HEK293 (cell line): ENCODE measurements around the gene WDR18.

ENCODE experiments used
- EGR2 ChIP-seq: fragments of 450-650 bp; formaldehyde crosslinking; IDR thresholded peaks from 2 replicates; pipeline ENCODE4 v1.5.1; 2016; ENCODE audit warnings: low read depth, missing biosample characterization, missing genetic modification characterization
- IKZF3 ChIP-seq: fragments of 450-650 bp; IDR thresholded peaks from 2 replicates; pipeline ENCODE4 v1.5.0; 2018; ENCODE audit warnings: missing biosample characterization, mild to moderate bottlenecking, missing genetic modification characterization, moderate library complexity
- KLF10 ChIP-seq: fragments of 450-650 bp; IDR thresholded peaks from 2 replicates; pipeline ENCODE4 v1.5.1; 2018; ENCODE audit warnings: missing biosample characterization, mild to moderate bottlenecking, missing genetic modification characterization
- KLF8 ChIP-seq: fragments of 450-650 bp; formaldehyde crosslinking; IDR thresholded peaks from 2 replicates; pipeline ENCODE4 v1.5.1; 2016; ENCODE audit warnings: missing biosample characterization, missing genetic modification characterization
- KLF9 ChIP-seq: fragments of 450-650 bp; formaldehyde crosslinking; IDR thresholded peaks from 2 replicates; pipeline ENCODE4 v1.5.1; 2016; ENCODE audit warnings: missing biosample characterization, missing genetic modification characterization, low read depth
- SCRT2 ChIP-seq: fragments of 450-650 bp; formaldehyde crosslinking; IDR thresholded peaks from 2 replicates; pipeline ENCODE4 v1.5.1; 2016; ENCODE audit warnings: missing biosample characterization, missing genetic modification characterization
- SETDB1 ChIP-seq: IDR thresholded peaks from one replicate; pipeline ENCODE4 v1.6.1; 2017; ENCODE audit warnings: mild to moderate bottlenecking, low read length, moderate library complexity, mixed read lengths; ENCODE audit not compliant: insufficient read length
- ZBTB7A ChIP-seq: fragments of 450-650 bp; formaldehyde crosslinking; IDR thresholded peaks from 2 replicates; pipeline ENCODE4 v1.5.1; 2016; ENCODE audit warnings: low read depth, missing biosample characterization, missing genetic modification characterization
- ZFP3 ChIP-seq: fragments of 450-650 bp; formaldehyde crosslinking; IDR thresholded peaks from 2 replicates; pipeline ENCODE4 v1.5.1; 2016; ENCODE audit warnings: low read depth, missing biosample characterization, missing genetic modification characterization
- ZIC2 ChIP-seq: fragments of 450-650 bp; formaldehyde crosslinking; IDR thresholded peaks from 2 replicates; pipeline ENCODE4 v1.5.1; 2016; ENCODE audit warnings: missing biosample characterization, missing genetic modification characterization
- ZNF10 ChIP-seq: fragments of 450-650 bp; formaldehyde crosslinking; IDR thresholded peaks from 2 replicates; pipeline ENCODE4 v1.5.1; 2017; ENCODE audit warnings: missing biosample characterization, missing genetic modification characterization
- ZNF112 ChIP-seq: fragments of 450-650 bp; formaldehyde crosslinking; IDR thresholded peaks from 2 replicates; pipeline ENCODE4 v1.5.0; 2017; ENCODE audit warnings: missing biosample characterization, missing genetic modification characterization
- ZNF121 ChIP-seq: fragments of 450-650 bp; formaldehyde crosslinking; IDR thresholded peaks from 2 replicates; pipeline ENCODE4 v1.5.1; 2016; ENCODE audit warnings: missing biosample characterization, missing genetic modification characterization
- ZNF132 ChIP-seq: fragments of 450-650 bp; formaldehyde crosslinking; IDR thresholded peaks from 2 replicates; pipeline ENCODE4 v1.5.1; 2017; ENCODE audit warnings: missing biosample characterization, missing genetic modification characterization, borderline replicate concordance
- ZNF133 ChIP-seq: fragments of 450-650 bp; formaldehyde crosslinking; IDR thresholded peaks from 2 replicates; pipeline ENCODE4 v1.5.1; 2016; ENCODE audit warnings: missing biosample characterization, missing genetic modification characterization
- ZNF223 ChIP-seq: fragments of 450-650 bp; formaldehyde crosslinking; IDR thresholded peaks from 2 replicates; pipeline ENCODE4 v1.5.1; 2016; ENCODE audit warnings: missing biosample characterization, missing genetic modification characterization
- ZNF248 ChIP-seq: fragments of 450-650 bp; formaldehyde crosslinking; IDR thresholded peaks from 2 replicates; pipeline ENCODE4 v1.5.1; 2017; ENCODE audit warnings: missing biosample characterization, missing genetic modification characterization
- ZNF335 ChIP-seq: fragments of 450-650 bp; formaldehyde crosslinking; conservative IDR thresholded peaks from 2 replicates; pipeline ENCODE4 v1.5.1; 2016; ENCODE audit warnings: missing biosample characterization, missing genetic modification characterization
- ZNF416 ChIP-seq: fragments of 450-650 bp; formaldehyde crosslinking; IDR thresholded peaks from 2 replicates; pipeline ENCODE4 v1.5.1; 2016; ENCODE audit warnings: missing biosample characterization, missing genetic modification characterization
- ZNF423 ChIP-seq: fragments of 450-650 bp; formaldehyde crosslinking; IDR thresholded peaks from 2 replicates; pipeline ENCODE4 v1.5.1; 2016; ENCODE audit warnings: missing biosample characterization, missing genetic modification characterization
- ZNF501 ChIP-seq: fragments of 450-650 bp; formaldehyde crosslinking; IDR thresholded peaks from 2 replicates; pipeline ENCODE4 v1.5.1; 2016; ENCODE audit warnings: missing biosample characterization, missing genetic modification characterization
- ZNF510 ChIP-seq: fragments of 450-650 bp; formaldehyde crosslinking; IDR thresholded peaks from 2 replicates; pipeline ENCODE4 v1.5.1; 2018; ENCODE audit warnings: mild to moderate bottlenecking, missing genetic modification characterization, missing biosample characterization; ENCODE audit not compliant: insufficient replicate concordance
- ZNF548 ChIP-seq: fragments of 450-650 bp; formaldehyde crosslinking; IDR thresholded peaks from 2 replicates; pipeline ENCODE4 v1.5.1; 2016; ENCODE audit warnings: missing biosample characterization, missing genetic modification characterization
- ZNF549 ChIP-seq: fragments of 450-650 bp; IDR thresholded peaks from 2 replicates; pipeline ENCODE4 v1.5.1; 2018; ENCODE audit warnings: missing biosample characterization, missing genetic modification characterization, mild to moderate bottlenecking, inconsistent platforms, moderate library complexity
- ZNF555 ChIP-seq: fragments of 450-650 bp; formaldehyde crosslinking; conservative IDR thresholded peaks from 2 replicates; pipeline ENCODE4 v1.5.1; 2017; ENCODE audit warnings: missing biosample characterization, mild to moderate bottlenecking, missing genetic modification characterization, inconsistent platforms
- ZNF571 ChIP-seq: fragments of 450-650 bp; formaldehyde crosslinking; IDR thresholded peaks from 2 replicates; pipeline ENCODE4 v1.5.0; 2017; ENCODE audit warnings: missing biosample characterization, missing genetic modification characterization
- ZNF596 ChIP-seq: fragments of 450-650 bp; IDR thresholded peaks from 2 replicates; pipeline ENCODE4 v1.5.0; 2018; ENCODE audit warnings: missing biosample characterization, mild to moderate bottlenecking, missing genetic modification characterization, moderate library complexity
- ZNF600 ChIP-seq: fragments of 450-650 bp; formaldehyde crosslinking; IDR thresholded peaks from 2 replicates; pipeline ENCODE4 v1.5.1; 2016; ENCODE audit warnings: missing biosample characterization, missing genetic modification characterization
- ZNF792 ChIP-seq: fragments of 450-650 bp; formaldehyde crosslinking; IDR thresholded peaks from 2 replicates; pipeline ENCODE4 v1.5.1; 2016; ENCODE audit warnings: missing biosample characterization, missing genetic modification characterization
- ZSCAN16 ChIP-seq: fragments of 450-650 bp; formaldehyde crosslinking; IDR thresholded peaks from 2 replicates; pipeline ENCODE4 v1.5.1; 2016; ENCODE audit warnings: missing biosample characterization, missing genetic modification characterization
- TF ChIP-seq, protein P1 (sequence below): fragments of 450-650 bp; formaldehyde crosslinking; IDR thresholded peaks from 2 replicates; pipeline ENCODE4 v1.5.1; 2017; ENCODE audit warnings: missing biosample characterization, missing genetic modification characterization
- TF ChIP-seq, protein P2 (sequence below): fragments of 450-650 bp; formaldehyde crosslinking; IDR thresholded peaks from 2 replicates; pipeline ENCODE4; 2016; ENCODE audit warnings: missing biosample characterization, missing genetic modification characterization
- TF ChIP-seq, protein P3 (sequence below): fragments of 450-650 bp; formaldehyde crosslinking; IDR thresholded peaks from 2 replicates; pipeline ENCODE4 v1.5.1; 2016; ENCODE audit warnings: missing biosample characterization, missing genetic modification characterization
- TF ChIP-seq, protein P4 (sequence below): fragments of 450-650 bp; formaldehyde crosslinking; IDR thresholded peaks from 2 replicates; pipeline ENCODE4 v1.5.1; 2017; ENCODE audit warnings: missing biosample characterization, missing genetic modification characterization

The WDR18 gene

DNA sequence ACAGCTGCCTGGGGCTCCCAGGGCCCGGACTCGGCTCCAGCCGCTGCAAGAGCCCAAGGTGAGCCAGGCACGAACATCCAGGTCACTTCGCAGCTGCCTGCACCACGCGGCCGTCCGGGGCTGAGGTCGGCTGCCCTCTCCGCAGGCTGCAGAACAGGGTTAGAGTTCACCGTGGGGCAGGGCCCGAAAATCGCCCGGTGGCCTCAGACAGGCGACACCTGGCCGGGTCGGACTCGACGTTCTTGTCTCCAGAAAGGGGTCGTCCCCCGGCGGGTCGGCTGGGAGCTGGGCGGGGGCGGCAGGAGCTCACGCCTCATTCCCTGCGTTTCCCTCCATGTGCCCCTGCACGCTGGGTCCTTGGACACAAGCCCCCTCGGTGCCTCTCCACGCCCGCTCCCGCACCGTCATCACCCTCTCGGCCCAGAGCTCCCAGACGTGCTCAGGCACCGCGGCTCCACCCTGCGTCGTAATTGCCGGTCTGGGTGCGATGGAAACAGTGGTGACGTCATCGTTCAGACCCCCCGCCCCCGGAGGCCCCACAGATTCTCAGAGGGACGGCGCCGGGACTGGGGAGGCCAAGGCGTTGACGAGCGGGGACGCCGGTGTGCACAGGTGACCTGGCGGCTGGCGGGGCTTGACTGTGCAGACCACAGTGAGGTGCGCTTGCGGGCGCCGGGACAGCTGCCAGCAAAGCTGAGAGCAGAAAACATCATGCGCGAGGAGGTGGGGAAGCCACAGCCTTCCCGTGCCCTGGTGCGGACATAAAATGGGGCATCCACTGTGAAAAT is 12.1 kb downstream of the WDR18 start (continued):
- TF ChIP-seq ZNF416 = no peak; the same call in 1 of the 2 replicates
- TF ChIP-seq ZNF548 (tag by site-specific recombination) = no peak
- no peak for TF ChIP-seq ZNF112 (tag by site-specific recombination)
- TF ChIP-seq ZNF132 = no peak
- TF ChIP-seq, protein P1, sequence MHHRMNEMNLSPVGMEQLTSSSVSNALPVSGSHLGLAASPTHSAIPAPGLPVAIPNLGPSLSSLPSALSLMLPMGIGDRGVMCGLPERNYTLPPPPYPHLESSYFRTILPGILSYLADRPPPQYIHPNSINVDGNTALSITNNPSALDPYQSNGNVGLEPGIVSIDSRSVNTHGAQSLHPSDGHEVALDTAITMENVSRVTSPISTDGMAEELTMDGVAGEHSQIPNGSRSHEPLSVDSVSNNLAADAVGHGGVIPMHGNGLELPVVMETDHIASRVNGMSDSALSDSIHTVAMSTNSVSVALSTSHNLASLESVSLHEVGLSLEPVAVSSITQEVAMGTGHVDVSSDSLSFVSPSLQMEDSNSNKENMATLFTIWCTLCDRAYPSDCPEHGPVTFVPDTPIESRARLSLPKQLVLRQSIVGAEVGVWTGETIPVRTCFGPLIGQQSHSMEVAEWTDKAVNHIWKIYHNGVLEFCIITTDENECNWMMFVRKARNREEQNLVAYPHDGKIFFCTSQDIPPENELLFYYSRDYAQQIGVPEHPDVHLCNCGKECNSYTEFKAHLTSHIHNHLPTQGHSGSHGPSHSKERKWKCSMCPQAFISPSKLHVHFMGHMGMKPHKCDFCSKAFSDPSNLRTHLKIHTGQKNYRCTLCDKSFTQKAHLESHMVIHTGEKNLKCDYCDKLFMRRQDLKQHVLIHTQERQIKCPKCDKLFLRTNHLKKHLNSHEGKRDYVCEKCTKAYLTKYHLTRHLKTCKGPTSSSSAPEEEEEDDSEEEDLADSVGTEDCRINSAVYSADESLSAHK (tag by site-specific recombination) = peak; percentile 74; the same call in 1 of the 2 replicates
- TF ChIP-seq ZNF571 (tag by site-specific recombination) = no peak
- peak; percentile 88 for TF ChIP-seq SCRT2
- TF ChIP-seq ZNF223 = peak; percentile 92
- TF ChIP-seq ZIC2 = peak; percentile 98
- TF ChIP-seq, protein P2, sequence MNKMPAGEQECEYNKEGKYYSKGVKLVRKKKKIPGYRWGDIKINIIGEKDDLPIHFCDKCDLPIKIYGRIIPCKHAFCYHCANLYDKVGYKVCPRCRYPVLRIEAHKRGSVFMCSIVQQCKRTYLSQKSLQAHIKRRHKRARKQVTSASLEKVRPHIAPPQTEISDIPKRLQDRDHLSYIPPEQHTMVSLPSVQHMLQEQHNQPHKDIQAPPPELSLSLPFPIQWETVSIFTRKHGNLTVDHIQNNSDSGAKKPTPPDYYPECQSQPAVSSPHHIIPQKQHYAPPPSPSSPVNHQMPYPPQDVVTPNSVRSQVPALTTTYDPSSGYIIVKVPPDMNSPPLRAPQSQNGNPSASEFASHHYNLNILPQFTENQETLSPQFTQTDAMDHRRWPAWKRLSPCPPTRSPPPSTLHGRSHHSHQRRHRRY (tag by site-specific recombination) = no peak
- TF ChIP-seq ZNF133 (tag by site-specific recombination) = no peak
- TF ChIP-seq ZNF600 = peak; percentile 99
- no peak for TF ChIP-seq SETDB1
- no peak for TF ChIP-seq ZSCAN16
- TF ChIP-seq, protein P3, sequence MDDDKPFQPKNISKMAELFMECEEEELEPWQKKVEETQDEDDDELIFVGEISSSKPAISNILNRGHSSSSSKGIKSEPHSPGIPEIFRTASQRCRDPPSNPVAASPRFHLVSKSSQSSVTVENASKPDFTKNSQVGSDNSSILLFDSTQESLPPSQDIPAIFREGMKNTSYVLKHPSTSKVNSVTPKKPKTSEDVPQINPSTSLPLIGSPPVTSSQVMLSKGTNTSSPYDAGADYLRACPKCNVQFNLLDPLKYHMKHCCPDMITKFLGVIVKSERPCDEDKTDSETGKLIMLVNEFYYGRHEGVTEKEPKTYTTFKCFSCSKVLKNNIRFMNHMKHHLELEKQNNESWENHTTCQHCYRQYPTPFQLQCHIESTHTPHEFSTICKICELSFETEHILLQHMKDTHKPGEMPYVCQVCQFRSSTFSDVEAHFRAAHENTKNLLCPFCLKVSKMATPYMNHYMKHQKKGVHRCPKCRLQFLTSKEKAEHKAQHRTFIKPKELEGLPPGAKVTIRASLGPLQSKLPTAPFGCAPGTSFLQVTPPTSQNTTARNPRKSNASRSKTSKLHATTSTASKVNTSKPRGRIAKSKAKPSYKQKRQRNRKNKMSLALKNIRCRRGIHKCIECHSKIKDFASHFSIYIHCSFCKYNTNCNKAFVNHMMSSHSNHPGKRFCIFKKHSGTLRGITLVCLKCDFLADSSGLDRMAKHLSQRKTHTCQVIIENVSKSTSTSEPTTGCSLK (tag by site-specific recombination) = no peak
- TF ChIP-seq EGR2 (tag by site-specific recombination) = peak; percentile 63; the same call in 1 of the 2 replicates
- peak; percentile 60; the same call in 1 of the 2 replicates for TF ChIP-seq IKZF3 (tag by site-specific recombination)
- TF ChIP-seq ZNF549 = no peak
- TF ChIP-seq ZNF121 (tag by site-specific recombination) = no peak
- TF ChIP-seq ZNF248 = no peak
- no peak for TF ChIP-seq ZNF596 (tag by site-specific recombination)
- TF ChIP-seq ZBTB7A (tag by site-specific recombination) = peak; percentile 94
- TF ChIP-seq ZNF555 (tag by site-specific recombination) = no peak
- peak; percentile 71; the same call in 1 of the 2 replicates for TF ChIP-seq ZNF423 (tag by site-specific recombination)
- TF ChIP-seq, protein P4, sequence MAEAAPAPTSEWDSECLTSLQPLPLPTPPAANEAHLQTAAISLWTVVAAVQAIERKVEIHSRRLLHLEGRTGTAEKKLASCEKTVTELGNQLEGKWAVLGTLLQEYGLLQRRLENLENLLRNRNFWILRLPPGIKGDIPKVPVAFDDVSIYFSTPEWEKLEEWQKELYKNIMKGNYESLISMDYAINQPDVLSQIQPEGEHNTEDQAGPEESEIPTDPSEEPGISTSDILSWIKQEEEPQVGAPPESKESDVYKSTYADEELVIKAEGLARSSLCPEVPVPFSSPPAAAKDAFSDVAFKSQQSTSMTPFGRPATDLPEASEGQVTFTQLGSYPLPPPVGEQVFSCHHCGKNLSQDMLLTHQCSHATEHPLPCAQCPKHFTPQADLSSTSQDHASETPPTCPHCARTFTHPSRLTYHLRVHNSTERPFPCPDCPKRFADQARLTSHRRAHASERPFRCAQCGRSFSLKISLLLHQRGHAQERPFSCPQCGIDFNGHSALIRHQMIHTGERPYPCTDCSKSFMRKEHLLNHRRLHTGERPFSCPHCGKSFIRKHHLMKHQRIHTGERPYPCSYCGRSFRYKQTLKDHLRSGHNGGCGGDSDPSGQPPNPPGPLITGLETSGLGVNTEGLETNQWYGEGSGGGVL = peak; percentile 68
- TF ChIP-seq ZNF335 (tag by site-specific recombination) = peak; percentile 97
- TF ChIP-seq ZNF501 = peak; percentile 13; the same call in 1 of the 2 replicates
- peak; percentile 59 for TF ChIP-seq ZNF10 (tag by site-specific recombination)
- TF ChIP-seq ZNF792 (tag by site-specific recombination) = 0 out of 2 replicates have a peak, but pooled peaks have one; percentile 76
- no peak for TF ChIP-seq ZNF510
- TF ChIP-seq ZFP3 (tag by site-specific recombination) = no peak
- TF ChIP-seq KLF8 (tag by site-specific recombination) = peak; percentile 97
- no peak; the same call in 1 of the 2 replicates for TF ChIP-seq KLF10 (tag by site-specific recombination)
- peak; percentile 69 for TF ChIP-seq KLF9 (tag by site-specific recombination)
